NK-92 (cell line): ENCODE data around the gene COL1A1.

ENCODE experiments used
- DNase-seq: peaks from one replicate; lab custom pipeline; 2025; ENCODE audit not compliant: unreplicated experiment; lab: John Stamatoyannopoulos, UW

The COL1A1 gene

DNA sequence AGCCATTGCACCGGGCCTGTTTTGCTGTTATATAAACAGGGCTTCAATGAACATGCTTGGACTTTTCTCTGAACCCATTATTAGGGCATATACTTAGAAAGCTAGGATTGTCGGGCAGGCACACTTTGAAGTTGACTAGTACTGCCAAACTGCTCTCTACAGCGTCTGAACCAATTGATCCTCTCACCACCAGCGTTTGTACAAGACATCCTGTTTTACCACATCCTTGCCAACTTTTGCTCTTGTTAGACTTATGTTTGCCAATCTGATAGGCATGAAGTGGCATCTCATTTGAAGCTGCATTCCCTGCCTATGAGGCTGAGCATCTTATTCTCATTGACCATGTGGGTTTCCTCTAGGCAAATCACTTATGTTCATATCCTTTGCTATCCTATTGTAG, 43.5 kb downstream of the COL1A1 start:
- no peak for DNase-seq

DNA sequence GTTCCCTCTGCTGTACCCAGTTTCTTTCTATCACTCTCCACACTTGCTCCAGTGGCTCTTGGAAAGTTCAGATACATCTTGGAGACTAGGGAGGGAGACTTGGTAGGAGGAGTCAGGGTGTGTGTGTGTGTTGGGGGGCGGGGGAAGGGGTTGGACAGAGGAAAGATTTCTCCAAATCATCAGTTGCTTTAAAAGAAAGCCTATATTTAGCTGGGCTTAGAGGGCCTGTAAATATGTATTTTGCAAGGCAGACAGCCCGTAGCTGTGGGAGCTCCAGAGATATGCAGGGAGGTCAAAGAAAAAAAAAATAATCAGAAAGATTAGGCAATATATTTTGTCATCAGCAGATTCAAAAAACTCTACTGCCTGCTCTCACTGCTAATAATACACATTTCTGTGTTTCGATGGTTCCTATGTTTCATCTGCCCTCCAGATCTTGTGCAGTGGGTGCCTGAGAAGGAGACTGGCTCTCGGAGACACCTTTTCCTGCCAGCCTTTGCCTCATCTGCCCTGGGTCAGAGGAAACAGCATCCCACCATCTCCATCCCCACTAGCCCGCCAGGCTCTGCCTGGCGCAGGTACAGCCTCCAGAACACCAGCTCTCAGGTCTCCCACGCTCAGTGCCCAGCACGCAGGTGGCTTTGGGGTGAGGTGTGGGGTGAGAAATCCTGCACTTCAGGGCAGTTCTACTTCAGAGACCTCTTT, 46.2 kb downstream of the COL1A1 start:
- no peak for DNase-seq

DNA sequence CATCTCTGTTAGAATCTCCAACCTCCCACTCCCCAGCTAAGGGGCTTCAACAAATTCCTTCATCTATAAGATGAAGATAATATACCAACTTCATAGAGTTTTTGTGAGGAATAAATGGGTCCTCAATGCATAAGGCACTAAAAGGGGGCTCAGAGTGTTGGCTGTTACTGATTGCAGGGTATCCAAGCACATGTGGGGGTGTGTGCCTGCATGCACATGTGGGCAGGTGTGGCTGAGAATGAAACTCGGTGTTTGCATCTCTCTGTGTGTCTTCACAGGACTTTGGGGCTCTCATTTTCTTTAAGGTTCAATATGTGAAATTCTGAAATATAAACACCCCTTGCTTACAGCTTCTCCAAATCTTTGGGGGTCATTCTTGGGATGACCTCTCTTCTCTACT, 46.8 kb downstream of the COL1A1 start:
- no peak for DNase-seq

DNA sequence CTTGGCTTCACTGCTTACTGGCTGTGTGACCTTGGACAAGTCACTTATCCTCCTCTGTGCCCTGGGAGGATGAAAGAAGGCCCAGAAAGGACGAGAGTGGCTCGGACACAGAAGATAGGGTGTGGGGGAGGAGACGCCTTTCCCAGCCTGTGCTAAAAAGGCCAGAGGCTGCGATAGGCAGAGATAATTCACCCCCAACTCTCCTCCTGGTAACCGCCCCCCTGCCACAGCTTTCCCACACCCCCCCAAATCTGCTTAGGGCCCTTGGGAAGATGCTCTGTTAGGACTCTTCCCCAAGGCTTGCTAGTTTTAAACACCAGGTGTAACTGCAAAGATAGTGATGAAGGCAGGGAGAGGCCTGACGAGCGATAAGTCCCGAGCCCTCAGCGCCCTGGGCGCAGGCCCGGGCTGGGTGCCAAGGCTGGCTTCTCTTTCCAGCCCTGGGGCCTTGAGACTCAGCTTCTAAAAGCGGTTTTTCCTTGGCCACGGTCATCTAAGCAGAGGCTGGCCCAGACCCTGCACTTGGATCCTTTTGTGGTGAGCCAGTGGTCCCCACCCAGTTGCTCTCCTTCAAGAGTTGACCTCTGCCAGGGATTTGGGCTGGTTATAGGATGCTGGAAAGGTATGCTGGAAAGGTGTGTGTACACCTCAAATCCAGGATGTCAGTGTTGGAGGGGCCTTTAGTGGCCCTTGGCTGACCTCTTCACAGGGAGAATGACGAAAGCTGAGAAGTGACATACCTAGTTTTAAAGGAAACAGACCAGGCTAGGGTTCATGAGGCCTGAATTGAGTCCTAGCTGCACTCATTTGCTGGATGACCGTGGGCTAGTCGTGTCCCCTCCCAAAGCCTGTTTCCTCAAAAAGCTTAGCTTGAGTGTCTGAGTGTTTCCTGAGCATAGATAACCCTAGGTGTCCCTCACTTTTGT, 47.5 kb downstream of the COL1A1 start:
- DNase-seq = no peak

DNA sequence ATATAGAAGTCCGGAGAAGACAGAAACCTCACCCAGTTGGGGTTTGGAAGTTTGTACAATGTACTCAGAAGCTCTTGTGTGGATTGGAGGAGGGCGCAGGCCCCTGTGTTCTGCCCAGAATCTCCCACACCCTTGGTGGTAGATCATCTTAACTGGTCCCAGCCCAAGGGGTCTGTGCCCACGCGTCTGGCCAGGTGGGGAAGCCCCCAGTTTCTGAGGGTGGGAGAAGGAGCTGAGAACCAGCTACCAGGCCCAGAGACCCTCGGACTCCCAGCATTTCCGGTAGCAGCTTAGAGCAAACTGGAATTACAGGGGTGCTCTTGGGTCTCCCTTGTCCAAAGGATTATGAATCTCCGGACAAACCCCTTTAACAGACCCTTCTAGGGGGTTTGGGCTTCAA, 48.7 kb downstream of the COL1A1 start:
- no peak for DNase-seq

DNA sequence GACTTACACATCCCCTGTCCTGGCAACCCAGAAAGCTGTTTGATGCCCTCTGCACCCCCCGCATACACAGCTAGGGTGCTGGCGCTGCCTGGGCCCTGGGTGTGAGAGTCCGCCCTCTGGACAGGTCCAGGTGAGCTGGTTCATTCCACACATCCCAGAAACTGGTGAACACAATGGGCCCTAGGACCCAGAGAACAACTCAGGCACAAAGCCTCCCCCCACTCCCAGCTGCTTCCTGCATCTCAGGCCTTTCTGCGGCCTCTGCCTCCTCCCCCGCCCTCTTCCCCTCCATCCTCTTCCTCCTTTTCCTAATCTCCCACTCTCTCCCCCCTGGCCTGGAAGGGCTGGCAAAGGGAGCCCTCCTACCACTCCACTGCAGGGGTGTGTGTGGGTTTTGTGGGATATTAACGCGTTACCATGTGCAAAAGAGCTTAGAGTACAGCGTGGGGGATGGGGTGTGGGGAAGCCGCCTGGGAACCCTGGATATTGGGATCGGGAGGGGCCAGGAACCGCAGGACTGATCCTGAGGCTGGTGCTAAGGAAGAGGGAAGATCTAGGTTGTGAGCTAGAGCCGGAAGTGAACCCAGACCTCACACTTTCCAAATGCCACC, 49.4 kb downstream of the COL1A1 start:
- no peak for DNase-seq

DNA sequence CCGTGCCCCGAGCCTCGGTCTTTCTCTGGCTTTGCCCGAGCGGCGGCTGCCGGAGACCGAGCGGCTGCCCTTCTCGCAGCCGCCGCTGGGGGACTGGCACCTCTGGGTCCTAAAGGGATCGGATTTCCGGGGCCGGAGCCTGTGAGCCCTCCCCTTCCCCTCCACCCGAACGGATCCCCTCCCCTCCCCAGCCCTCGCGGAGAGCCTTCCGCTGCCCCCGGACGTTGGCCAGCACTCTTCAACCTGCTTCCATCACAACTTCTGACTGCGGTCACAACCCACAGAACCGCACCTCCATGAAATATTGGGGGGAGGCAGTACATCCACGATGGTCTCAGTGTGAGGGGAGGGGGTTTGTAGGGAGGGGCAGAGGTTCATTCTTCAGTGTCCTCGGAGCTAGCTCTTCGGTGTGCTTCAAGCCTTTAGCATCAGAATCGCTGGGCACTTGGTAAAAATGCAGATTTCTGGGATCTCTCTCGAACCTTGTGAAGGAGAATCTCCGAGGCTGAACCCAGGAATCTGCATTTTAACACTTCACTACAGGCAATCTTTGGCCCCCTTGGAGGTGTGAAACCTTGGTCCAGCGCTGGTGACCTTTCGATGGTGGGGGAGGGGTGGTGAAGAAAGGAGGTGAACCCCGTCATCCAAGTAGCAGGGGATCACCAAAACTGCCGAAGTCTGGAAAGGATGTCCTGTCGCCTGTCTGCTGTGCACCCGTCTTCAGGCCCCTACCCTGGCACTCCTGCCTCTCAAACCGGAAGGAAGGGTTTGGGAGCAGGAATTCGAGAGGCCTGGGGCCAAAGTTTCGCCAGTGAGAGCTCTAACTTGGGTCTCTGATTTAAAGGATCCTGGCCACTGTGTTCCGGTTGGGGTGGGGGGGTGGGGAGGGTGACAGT, 50.1 kb downstream of the COL1A1 start:
- no peak for DNase-seq

DNA sequence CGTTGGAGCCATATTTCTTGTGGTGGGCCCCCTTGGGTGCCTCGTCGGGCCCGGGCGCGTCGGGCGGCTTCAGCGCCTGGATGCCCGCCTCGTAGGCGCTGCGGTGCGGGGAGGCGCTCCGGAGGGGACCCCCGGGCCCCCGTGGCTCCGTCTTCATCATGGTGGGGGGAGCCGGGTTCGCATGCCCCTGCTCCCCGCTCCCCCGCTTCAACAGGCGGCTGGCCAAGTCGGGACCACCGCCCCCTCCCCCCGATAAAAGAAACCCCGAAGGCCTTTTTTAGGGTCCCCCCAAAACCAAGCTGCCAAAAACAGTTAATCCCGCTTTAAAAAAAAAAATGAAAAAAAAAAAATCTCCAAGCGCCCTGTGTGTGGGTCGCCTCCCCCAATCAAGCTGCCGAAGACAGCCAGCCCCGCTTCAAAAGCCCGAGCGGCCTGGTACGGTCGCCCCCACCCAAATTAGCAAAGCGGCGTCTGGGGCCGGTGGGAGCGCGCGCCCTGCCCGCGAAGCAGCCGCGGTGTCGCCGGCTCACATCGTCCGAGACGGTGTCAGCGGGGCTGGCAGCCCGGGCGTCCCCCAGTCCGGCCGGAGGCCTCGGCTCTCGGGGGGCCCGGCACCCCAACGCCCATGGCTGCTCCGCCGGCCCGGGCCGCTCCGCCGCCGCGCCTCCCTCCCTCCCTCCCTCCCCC, 50.9 kb downstream of the COL1A1 start, which contains the start of gene PPP1R9B:
Gene PPP1R9B (minus strand): TSS at position 324 of the 687 bp plus-strand sequence. CDS start 164 bp downstream, at position 160.
- no peak for DNase-seq

DNA sequence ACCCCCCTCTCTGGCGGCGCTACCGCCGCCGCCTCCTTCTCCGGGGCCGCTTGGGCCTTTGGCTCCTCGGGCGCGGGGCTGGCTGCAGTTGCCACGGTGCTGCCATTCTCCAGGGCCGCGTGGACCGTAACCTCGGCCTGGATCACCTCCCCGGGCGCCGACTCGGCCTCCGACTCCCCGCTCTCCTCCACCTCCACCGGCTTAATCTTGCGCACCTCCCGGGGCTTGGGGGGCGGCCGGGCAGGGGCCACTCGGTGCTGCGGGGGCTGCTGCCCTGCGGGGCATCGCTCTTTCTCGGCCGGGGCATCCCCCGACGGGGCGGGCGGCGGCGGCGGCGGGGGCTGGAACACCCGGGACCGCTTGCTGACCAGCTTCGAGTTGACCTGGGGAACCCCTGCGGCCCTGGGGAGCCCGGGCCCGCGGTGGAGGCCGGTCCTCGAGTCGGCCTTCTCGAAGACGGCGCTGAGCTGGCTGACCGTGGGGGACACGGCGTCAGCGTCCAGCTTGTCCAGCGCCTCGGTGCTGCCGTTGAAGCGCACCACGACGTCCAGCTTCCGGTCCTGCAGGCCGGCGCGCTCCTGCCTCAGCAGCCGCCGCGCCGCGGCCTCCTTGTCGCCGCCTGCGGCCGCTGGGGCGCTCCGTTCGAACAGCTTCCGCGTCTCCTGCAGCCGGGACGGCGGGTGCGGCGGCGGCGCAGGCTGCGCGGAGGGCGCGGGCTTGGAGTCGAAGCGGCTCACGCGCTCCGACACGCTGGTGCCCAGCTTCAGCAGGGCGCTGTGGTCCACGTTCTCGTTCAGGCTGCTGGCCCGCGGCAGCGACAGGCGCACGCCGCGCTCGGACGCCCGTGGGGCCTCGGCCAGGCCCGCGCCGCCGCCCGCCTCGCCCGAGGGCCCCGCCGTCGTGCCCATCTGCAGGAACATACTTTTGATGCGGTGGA, 51.7 kb downstream of the COL1A1 start:
- no peak for DNase-seq

DNA sequence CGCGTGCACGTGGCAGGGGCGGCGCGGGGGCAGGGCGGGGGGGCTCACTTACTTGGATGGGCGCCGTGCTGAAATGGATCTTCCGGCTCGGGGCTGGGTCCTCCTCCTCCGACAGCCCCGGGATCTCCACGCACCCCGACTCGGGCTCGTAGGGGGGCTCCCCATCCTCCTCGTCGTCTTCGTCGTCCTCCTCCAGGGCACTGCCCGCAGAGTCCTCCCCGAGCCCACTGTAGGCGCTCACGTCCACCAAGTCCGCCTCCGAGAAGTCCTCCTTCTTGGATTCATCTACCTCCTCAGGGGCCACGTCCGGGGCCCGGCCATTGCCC, 52.4 kb downstream of the COL1A1 start:
- DNase-seq = no peak

DNA sequence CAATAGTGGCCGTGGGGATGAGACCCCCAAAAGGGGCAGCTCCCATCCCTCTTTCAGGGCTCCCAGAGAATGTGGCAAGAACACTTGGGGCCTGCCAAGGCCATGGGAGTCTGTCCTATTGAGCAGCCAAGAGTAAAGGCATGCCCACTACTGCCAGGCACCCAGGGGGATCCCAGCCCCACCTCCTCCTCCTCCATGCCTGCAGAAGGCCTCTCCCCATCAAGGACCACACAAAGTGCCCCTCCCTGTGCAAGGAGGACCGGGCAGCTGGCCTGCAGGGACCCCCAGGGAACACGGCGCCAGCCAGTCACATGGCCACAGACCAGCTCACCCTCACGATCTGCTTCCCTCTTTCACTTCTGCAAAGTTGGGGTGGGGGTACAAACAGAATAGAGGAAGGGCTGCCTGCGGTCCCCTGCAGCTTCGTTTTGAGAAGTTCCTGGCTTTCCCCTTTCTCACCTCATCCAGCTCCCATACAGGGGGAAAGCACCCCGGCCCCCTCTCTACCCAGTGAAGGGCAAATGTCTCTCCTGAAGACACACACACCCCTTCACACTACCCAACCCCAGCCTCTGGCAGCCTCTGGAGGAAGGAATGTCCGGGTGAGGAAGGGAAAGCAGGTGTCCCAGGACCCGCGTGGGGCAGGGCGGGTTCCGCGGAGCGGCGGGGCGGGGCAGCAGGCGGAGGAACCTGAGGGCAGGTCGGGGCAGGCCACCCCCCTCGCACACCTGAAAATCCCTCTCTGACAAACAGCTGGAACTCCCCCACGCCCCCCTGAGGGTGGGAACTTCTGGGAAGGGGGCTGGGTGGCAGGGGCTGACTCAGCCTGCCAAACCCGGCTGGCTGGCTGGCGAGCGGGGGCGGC, 53.0 kb downstream of the COL1A1 start:
- no peak for DNase-seq

DNA sequence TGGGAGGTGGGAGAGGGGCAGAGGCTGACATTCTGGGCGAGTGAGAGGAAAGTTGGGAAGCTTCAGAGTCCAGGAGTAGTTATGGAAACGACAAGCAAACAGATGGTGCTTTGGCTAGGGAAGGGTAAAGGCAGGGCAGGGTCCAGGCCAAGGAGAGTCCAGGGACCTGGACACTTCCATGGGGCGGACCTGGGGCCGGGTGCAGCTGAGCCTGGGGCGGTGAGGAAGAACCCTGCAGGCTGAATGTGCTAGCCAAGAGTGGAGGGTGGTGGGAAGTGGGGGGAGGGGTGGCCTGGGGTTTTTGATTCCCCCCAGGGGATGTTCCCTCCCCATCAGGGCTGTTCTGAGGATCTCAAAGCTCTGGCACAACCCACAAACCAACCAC, 53.6 kb downstream of the COL1A1 start:
- no peak for DNase-seq

DNA sequence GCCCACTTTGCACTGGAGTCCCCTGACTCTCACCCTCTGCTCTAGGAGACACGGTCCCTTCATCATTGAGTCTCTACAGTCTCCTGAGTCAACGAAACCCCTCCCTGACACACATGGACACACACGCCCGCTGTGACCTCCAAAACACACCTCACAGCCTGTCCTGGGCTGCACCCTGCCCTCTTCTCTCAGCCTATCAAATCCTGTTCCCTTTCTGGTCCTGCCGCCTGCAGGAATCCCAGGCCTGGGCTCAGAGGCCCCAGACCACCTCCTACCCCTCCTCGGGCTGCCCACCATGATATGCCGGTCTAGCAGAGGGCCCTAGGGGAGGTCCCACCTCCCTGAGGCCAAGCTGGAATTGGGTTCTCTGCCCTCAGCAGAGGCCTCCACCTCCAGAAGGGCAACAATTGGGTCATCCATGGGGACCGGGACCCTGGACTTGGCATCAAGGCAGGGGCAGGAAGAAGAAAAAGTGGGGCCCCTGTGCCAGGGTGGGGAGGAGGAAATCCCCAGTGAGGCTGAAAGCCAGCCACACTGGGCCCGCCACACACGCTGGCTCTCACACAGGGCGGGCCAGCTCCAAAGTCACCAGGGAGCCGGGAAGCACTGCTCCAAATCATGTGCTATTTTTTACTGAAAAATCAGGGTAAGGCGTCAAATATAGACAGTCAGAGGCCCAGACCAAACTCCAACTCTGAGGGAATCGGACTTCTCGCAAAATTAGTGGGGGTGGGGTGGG, 54.3 kb downstream of the COL1A1 start:
- no peak for DNase-seq

DNA sequence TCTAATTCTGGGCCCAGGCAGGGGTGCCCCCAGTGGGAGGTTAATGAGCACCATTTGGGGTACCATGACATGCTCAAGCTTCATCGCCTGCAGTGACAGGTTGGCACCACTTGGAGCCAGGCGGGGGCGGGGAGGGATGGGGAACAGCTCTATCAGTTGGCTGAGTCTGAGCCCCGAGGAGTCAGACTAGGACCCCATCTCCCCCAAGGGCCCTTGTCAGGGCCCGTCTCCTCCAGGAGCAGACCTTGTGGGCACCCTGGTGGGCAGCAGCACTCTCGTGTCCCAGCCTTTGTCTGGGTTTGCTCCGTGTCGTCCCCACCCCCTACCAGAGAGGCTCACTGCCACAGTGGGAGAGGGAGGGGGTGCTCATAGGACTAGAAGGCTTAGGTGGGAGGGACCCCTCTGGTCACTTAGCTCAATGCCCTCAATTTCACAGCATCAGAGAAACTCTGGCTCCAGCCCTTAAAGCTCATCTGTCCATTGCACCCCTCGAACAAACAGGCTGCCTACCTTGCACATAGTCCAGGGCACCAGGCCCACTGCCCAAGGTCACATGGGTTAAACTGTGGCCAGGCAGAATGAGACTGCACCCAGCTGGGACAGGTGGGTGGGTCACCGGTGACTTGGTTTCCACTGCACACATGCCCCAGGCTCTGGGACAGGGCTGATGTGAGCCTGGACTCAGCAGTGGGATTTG, 55.1 kb downstream of the COL1A1 start:
- no peak for DNase-seq

DNA sequence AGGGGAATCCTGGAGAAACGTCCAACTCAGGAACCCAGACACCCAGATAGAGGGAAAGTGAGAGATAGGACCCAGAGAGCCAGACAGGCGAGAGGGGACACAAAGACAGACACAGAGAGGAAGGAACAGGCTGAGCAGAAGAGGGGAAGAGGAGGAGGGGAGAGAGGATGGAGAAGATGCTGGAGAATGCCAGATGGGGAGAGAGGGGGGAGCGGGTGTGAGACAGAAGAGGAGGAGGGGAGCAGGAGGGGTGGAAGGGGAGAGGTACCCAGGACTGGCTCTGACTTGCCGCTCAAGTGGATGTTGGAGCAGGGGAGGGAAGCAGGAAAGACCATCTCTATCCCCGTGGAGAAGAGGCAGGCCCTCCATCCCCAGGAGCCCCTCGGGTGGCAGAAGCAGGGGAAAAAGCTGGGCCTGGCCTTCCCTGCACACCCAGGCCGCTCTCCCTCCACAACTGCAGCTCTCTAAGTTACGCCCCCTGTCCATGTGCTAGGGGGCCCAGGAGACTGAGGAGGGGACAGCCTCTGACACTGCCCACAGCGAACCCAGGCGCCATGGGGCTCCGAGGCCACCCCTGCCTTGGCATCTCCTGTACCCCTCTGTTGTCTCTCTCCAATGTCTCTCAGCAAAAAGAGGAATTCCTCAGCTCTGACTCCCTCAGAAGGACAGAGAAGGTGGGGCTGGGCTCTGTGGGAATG, 55.8 kb downstream of the COL1A1 start:
- no peak for DNase-seq

DNA sequence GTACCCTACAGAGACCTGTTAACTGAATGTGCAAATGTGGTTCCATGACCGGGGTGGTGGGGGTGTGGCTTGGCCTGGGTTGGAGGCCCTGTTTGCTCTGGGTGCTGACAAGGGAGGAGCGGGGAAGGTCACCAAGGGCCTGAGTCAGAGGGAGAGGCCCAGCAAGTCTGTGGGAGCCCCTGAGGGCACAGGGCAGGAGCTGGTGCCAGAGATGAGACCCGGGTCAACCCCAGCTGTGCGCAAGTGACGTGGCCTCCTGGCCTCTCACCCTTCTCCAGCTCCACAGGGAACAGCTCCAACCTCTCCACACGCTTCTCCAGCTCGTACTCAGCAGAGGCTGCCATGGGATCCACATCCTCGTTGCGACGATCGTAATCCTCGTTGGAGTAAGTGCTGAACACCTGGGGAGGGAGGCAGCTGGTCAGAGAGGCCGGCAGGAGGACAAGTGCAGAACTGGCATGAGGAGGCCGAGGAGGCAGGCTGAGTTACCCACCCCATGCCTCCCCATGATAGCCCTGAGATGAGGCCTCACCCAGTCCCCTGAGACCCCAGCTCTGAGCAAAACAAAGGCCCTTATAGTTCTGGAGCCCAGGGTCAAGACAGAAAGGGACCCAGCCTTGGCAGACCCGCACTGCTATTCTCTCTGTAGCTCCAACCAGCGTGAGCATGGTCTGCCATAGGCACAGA, 56.4 kb downstream of the COL1A1 start:
- no peak for DNase-seq
